Measurements from ENCODE around the gene ZNF618.

- no peak for TF ChIP-seq POLR2AphosphoS5 (IDR thresholded peaks at IDR 0.05; ENCODE audit: low read depth)
- TF ChIP-seq, protein P1, sequence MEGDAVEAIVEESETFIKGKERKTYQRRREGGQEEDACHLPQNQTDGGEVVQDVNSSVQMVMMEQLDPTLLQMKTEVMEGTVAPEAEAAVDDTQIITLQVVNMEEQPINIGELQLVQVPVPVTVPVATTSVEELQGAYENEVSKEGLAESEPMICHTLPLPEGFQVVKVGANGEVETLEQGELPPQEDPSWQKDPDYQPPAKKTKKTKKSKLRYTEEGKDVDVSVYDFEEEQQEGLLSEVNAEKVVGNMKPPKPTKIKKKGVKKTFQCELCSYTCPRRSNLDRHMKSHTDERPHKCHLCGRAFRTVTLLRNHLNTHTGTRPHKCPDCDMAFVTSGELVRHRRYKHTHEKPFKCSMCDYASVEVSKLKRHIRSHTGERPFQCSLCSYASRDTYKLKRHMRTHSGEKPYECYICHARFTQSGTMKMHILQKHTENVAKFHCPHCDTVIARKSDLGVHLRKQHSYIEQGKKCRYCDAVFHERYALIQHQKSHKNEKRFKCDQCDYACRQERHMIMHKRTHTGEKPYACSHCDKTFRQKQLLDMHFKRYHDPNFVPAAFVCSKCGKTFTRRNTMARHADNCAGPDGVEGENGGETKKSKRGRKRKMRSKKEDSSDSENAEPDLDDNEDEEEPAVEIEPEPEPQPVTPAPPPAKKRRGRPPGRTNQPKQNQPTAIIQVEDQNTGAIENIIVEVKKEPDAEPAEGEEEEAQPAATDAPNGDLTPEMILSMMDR (conservative IDR thresholded peaks at IDR 0.05; ENCODE audit: low read depth in 2 of 2), result no peak
- no peak for TF ChIP-seq EZH2 (IDR thresholded peaks at IDR 0.05; ENCODE audit: low read depth, unreplicated experiment)
- TF ChIP-seq, protein P2, sequence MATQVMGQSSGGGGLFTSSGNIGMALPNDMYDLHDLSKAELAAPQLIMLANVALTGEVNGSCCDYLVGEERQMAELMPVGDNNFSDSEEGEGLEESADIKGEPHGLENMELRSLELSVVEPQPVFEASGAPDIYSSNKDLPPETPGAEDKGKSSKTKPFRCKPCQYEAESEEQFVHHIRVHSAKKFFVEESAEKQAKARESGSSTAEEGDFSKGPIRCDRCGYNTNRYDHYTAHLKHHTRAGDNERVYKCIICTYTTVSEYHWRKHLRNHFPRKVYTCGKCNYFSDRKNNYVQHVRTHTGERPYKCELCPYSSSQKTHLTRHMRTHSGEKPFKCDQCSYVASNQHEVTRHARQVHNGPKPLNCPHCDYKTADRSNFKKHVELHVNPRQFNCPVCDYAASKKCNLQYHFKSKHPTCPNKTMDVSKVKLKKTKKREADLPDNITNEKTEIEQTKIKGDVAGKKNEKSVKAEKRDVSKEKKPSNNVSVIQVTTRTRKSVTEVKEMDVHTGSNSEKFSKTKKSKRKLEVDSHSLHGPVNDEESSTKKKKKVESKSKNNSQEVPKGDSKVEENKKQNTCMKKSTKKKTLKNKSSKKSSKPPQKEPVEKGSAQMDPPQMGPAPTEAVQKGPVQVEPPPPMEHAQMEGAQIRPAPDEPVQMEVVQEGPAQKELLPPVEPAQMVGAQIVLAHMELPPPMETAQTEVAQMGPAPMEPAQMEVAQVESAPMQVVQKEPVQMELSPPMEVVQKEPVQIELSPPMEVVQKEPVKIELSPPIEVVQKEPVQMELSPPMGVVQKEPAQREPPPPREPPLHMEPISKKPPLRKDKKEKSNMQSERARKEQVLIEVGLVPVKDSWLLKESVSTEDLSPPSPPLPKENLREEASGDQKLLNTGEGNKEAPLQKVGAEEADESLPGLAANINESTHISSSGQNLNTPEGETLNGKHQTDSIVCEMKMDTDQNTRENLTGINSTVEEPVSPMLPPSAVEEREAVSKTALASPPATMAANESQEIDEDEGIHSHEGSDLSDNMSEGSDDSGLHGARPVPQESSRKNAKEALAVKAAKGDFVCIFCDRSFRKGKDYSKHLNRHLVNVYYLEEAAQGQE (IDR thresholded peaks at IDR 0.05; ENCODE audit: unreplicated experiment), result no peak
- no peak for TF ChIP-seq NANOG (IDR thresholded peaks at IDR 0.05; ENCODE audit: borderline replicate concordance)
- no peak for TF ChIP-seq ZNF114 (CRISPR knock-in tag; IDR thresholded peaks at IDR 0.05)
- TF ChIP-seq ZNF331 (CRISPR knock-in tag; IDR thresholded peaks at IDR 0.05; ENCODE audit: low read depth), result no peak
- TF ChIP-seq JUNB (IDR thresholded peaks at IDR 0.05; ENCODE audit: unreplicated experiment), result no peak
- no peak for TF ChIP-seq EZH2phosphoT487 (IDR thresholded peaks at IDR 0.05; ENCODE audit: unreplicated experiment)
- TF ChIP-seq STAT1 (IDR thresholded peaks at IDR 0.05; ENCODE audit: unreplicated experiment), result no peak
- no peak for TF ChIP-seq CREB1 (CRISPR knock-in tag; IDR thresholded peaks at IDR 0.05; ENCODE audit: low read depth)
- no peak for TF ChIP-seq ETS1 (IDR thresholded peaks at IDR 0.05)
Measured at GRCh38 chr9:114005371-114006154, 129.5 kb downstream of the ZNF618 start.
